Measurements from ENCODE around the gene SPATA33. TPM values are rescaled to one million over a fixed set of nuclear protein-coding genes. Genes with fewer than 3 reads are reported as not detected.
A peak's percentile ranks its signal among the peaks of the same experiment; 100 is the strongest.
"Not testable (repeated sequence)": the region's sequence is repeated elsewhere in the genome, so short reads cannot be mapped to it uniquely, and the experiment has no call there.

Gene SPATA33
- total RNA-seq, 2 experiments from 2014 or later, result 6.3 to 7.1 TPM

GRCh38 chr16:89669755-89670154 lies 12.1 kb downstream of the SPATA33 start:
- H3K27ac Mint-ChIP-seq, result no peak overlapping the region
- H3K27me3 Mint-ChIP-seq, result no peaks in the 10 kb centered on the region
- ChIA-PET POLR2A (interaction anchor here (1.5 kb wide), 1 partner anchor 17 kb away, joined by 4 read pairs; the partner anchor contains the start of gene CDK10), CTCF (no interaction called here)
- intact Hi-C loops (cut with micrococcal nuclease), result no loop called here
- TF ChIP-seq CTCF (IDR thresholded peaks at IDR 0.05), result no peak
- no peaks in the 10 kb centered on the region for H3K9me3 Mint-ChIP-seq
- peaks cover 21% of the 10 kb centered on the region for H3K4me1 Mint-ChIP-seq (ENCODE audit: low read depth)
- H3K36me3 Mint-ChIP-seq (ENCODE audit: low read depth), result no peaks in the 10 kb centered on the region
- no peak overlapping the region for H3K4me3 Mint-ChIP-seq
- ATAC-seq, result no peak
- DNase-seq, result no peak

GRCh38 chr16:89670496-89671431 lies 13.1 kb downstream of the SPATA33 start:
- no peaks in the 10 kb centered on the region for H3K36me3 Mint-ChIP-seq (ENCODE audit: low read depth)
- H3K27ac Mint-ChIP-seq, result no peak overlapping the region
- peaks cover 21% of the 10 kb centered on the region for H3K4me1 Mint-ChIP-seq (ENCODE audit: low read depth)
- intact Hi-C loops (cut with micrococcal nuclease), result no loop called here
- H3K4me3 Mint-ChIP-seq, result no peak overlapping the region
- ChIA-PET CTCF (no interaction called here), POLR2A (interaction anchor here (0.7 to 1.6 kb wide), 3 partner anchors 9 to 16 kb away, joined by 3 to 5 read pairs (median 4); partner anchors contain the start of gene CDK10)
- ATAC-seq (peak; percentile 34), DNase-seq (no peak)
- no peaks in the 10 kb centered on the region for H3K9me3 Mint-ChIP-seq
- TF ChIP-seq CTCF (IDR thresholded peaks at IDR 0.05), result no peak
- no peaks in the 10 kb centered on the region for H3K27me3 Mint-ChIP-seq

GRCh38 chr16:89671565-89671964 lies 13.9 kb downstream of the SPATA33 start:
- POLR2A ChIA-PET, result interaction anchor here (1.6 kb wide), 1 partner anchor 13 kb away, joined by 5 read pairs; no protein-coding TSS in a partner anchor
- intact Hi-C loops (cut with micrococcal nuclease); DNase-seq: not testable (repeated sequence)

GRCh38 chr16:89672177-89672941 lies 14.7 kb downstream of the SPATA33 start:
- Mint-ChIP-seq H3K36me3 (ENCODE audit: low read depth) (no peaks in the 10 kb centered on the region), H3K27me3 (no peaks in the 10 kb centered on the region), H3K9me3 (no peaks in the 10 kb centered on the region), H3K4me1 (ENCODE audit: low read depth) (peaks cover 21% of the 10 kb centered on the region), H3K4me3 (no peak overlapping the region), H3K27ac (no peak overlapping the region)
- ChIA-PET CTCF (no interaction called here), POLR2A (no interaction called here)
- no peak for DNase-seq
- intact Hi-C loops (cut with micrococcal nuclease), result no loop called here
- TF ChIP-seq CTCF (IDR thresholded peaks at IDR 0.05), result no peak
- no peak for ATAC-seq

More at GRCh38 chr16:89671565-89671964, 13.9 kb downstream of the SPATA33 start:
- ATAC-seq; H3K27ac Mint-ChIP-seq; H3K4me3 Mint-ChIP-seq; H3K9me3 Mint-ChIP-seq; H3K27me3 Mint-ChIP-seq; H3K36me3 Mint-ChIP-seq (ENCODE audit: low read depth); CTCF ChIA-PET: not testable (repeated sequence)
- peaks cover 21% of the 10 kb centered on the region for H3K4me1 Mint-ChIP-seq (ENCODE audit: low read depth)

GRCh38 chr16:89678258-89678657 lies 20.6 kb downstream of the SPATA33 start:
- no peaks in the 10 kb centered on the region for H3K9me3 Mint-ChIP-seq
- ATAC-seq (no peak), DNase-seq (no peak)
- H3K27ac Mint-ChIP-seq, result no peak overlapping the region
- no peak overlapping the region for H3K4me3 Mint-ChIP-seq
- intact Hi-C loops (cut with micrococcal nuclease), result no loop called here
- no peaks in the 10 kb centered on the region for H3K4me1 Mint-ChIP-seq (ENCODE audit: low read depth)
- no peak for TF ChIP-seq CTCF (IDR thresholded peaks at IDR 0.05)
- H3K27me3 Mint-ChIP-seq, result no peaks in the 10 kb centered on the region
- no peaks in the 10 kb centered on the region for H3K36me3 Mint-ChIP-seq (ENCODE audit: low read depth)
- POLR2A ChIA-PET, result interaction anchor here (0.9 kb wide), 1 partner anchor 58 kb away, joined by 3 read pairs; no protein-coding TSS in a partner anchor
- CTCF ChIA-PET, result interaction anchor here (1.6 kb wide), 1 partner anchor 10 kb away, joined by 3 read pairs; no protein-coding TSS in a partner anchor

Data from activated CD8-positive, alpha-beta T cell treated with anti-CD3 and anti-CD28 coated beads for 36 hours (primary cell).